GM12878 (cell line): ENCODE data around the gene P2RX6. TPM values are rescaled to one million over a fixed set of nuclear protein-coding genes. Genes with fewer than 3 reads are reported as not detected.
A peak's percentile ranks its signal among the peaks of the same experiment; 100 is the strongest.

ENCODE experiments used
- ATAC-seq: fragments of 200-7000 bp; cut with Tn5 transposase; 3 replicates; pipeline ENCODE4 v1.9.1; 2020; ENCODE audit warnings: mild to moderate bottlenecking, moderate library complexity
- BruUV-seq: library from RNA; stranded (reverse); fragments of 400-500 nt; replicated peaks from 2 replicates; lab custom pipeline; 2021; lab: Mats Ljungman, UMichigan
- CTCF ChIA-PET: fragments of 300-600 bp; sonication (Branson Sonifier 250); formaldehyde crosslinking; extraction: SDS; loops from one replicate; lab custom pipeline; 2021; ENCODE audit warnings: inconsistent platforms; lab: Yijun Ruan, JAX
- POLR2A ChIA-PET: fragments of 350-600 bp; formaldehyde crosslinking; extraction: SDS; loops from one replicate; lab custom pipeline; 2021; ENCODE audit warnings: inconsistent platforms; lab: Charles Lee
- RAD21 ChIA-PET: fragments of 300-600 bp; sonication (Branson Sonifier 250); formaldehyde crosslinking; loops from one replicate; lab custom pipeline; 2023; ENCODE audit warnings: antibody characterized with exemption; ENCODE audit not compliant: unreplicated experiment; lab: Charles Lee
- SMC1A ChIA-PET: fragments of 300-600 bp; sonication (Branson Sonifier 250); formaldehyde crosslinking; loops from one replicate; lab custom pipeline; 2023; ENCODE audit not compliant: unreplicated experiment, uncharacterized antibody; lab: Charles Lee
- DNase-seq: peaks from one replicate; pipeline ENCODE4 v3.0.0-alpha.2; 2011; ENCODE audit warnings: low read depth, low spot score
- FAIRE-seq: peaks from 3 replicates; lab custom pipeline; 2011; peaks lifted over from hg19 to GRCh38; lab: Jason Lieb, UNC
- H2AFZ ChIP-seq: 2 replicates; pipeline ENCODE4 v1.6.0; 2011; ENCODE audit warnings: low read depth, low read length, control low read depth; ENCODE audit not compliant: control insufficient read depth
- H3K27ac ChIP-seq: 2 replicates; pipeline ENCODE4 v1.5.1; 2011; ENCODE audit warnings: control low read depth; ENCODE audit not compliant: control insufficient read depth, insufficient read depth
- H3K27me3 ChIP-seq, 2 experiments: replicated peaks in 1 of 2; 2 replicates each; pipeline versions ENCODE4 v1.6.0 to v1.6.1; 2011; ENCODE audit warnings: low read length in 1 of 2; ENCODE audit not compliant: control insufficient read depth in 2 of 2, insufficient read depth in 2 of 2
- H3K36me3 ChIP-seq, 2 experiments: 2 replicates each; pipeline ENCODE4 v1.5.1; 2011; ENCODE audit warnings: low read length in 1 of 2; ENCODE audit not compliant: control insufficient read depth in 2 of 2, insufficient read depth in 2 of 2
- H3K4me1 ChIP-seq: 2 replicates; pipeline ENCODE4 v1.6.1; 2011; ENCODE audit warnings: mild to moderate bottlenecking, low read length, moderate library complexity, mixed read lengths; ENCODE audit not compliant: control insufficient read depth, insufficient read depth
- H3K4me2 ChIP-seq: 2 replicates; pipeline ENCODE4 v1.6.0; 2011; ENCODE audit warnings: control low read depth; ENCODE audit not compliant: control insufficient read depth, insufficient read depth
- H3K4me3 ChIP-seq: fragments of 200-600 bp; sonication (generic); 2 replicates; pipeline ENCODE4 v1.5.1; 2016
- H3K79me2 ChIP-seq: 2 replicates; pipeline ENCODE4 v1.6.0; 2011; ENCODE audit warnings: low read length; ENCODE audit not compliant: control insufficient read depth, insufficient read depth
- H3K9ac ChIP-seq: 2 replicates; pipeline ENCODE4 v1.8.0; 2011; ENCODE audit warnings: low read length, control low read depth, mixed read lengths; ENCODE audit not compliant: control insufficient read depth, insufficient read depth
- H3K9me3 ChIP-seq: replicated peaks from 3 replicates; pipeline ENCODE4 v1.5.1; 2011; ENCODE audit warnings: mild to moderate bottlenecking, low read length; ENCODE audit not compliant: control insufficient read depth, insufficient read depth
- H4K20me1 ChIP-seq: 2 replicates; pipeline ENCODE4 v1.6.0; 2011; ENCODE audit not compliant: control insufficient read depth, insufficient read depth
- ASH2L ChIP-seq: fragments of 300-600, 200-600 bp; sonication (generic); IDR thresholded peaks from 2 replicates; pipeline ENCODE4 v1.6.1; 2017; ENCODE audit warnings: low read depth, mild to moderate bottlenecking, borderline replicate concordance
- CBFB ChIP-seq: IDR thresholded peaks from 2 replicates; pipeline ENCODE4 v1.6.1; 2016; ENCODE audit warnings: antibody characterized with exemption, low read depth
- FOXM1 ChIP-seq: IDR thresholded peaks from 2 replicates; pipeline ENCODE4 v1.6.1; 2012; ENCODE audit warnings: low read depth, mild to moderate bottlenecking, inconsistent platforms, low read length, moderate library complexity
- JUNB ChIP-seq: IDR thresholded peaks from 2 replicates; pipeline ENCODE4 v1.6.1; 2016; ENCODE audit warnings: antibody characterized with exemption, mild to moderate bottlenecking
- KAT2A ChIP-seq: conservative IDR thresholded peaks from 2 replicates; pipeline ENCODE4 v1.6.1; 2011; ENCODE audit warnings: low read depth, low read length; ENCODE audit not compliant: control insufficient read depth
- NFIC ChIP-seq: IDR thresholded peaks from 2 replicates; pipeline ENCODE4 v1.6.1; 2012; ENCODE audit warnings: low read depth, mild to moderate bottlenecking, inconsistent platforms, low read length, moderate library complexity
- POLR2A ChIP-seq: IDR thresholded peaks from 2 replicates; pipeline ENCODE4 v1.6.1; 2011; ENCODE audit warnings: low read depth, mild to moderate bottlenecking, low read length
- RUNX3 ChIP-seq: IDR thresholded peaks from 2 replicates; pipeline ENCODE4 v1.6.1; 2012; ENCODE audit warnings: low read length, inconsistent platforms
- TCF12 ChIP-seq: IDR thresholded peaks from 2 replicates; pipeline ENCODE4 v1.6.1; 2011; ENCODE audit warnings: low read depth, mild to moderate bottlenecking, low read length
- WGBS: methylation state at CpG from one replicate; pipeline ENCODE4 v1.1.6; 2016; ENCODE audit warnings: low lambda C conversion rate; ENCODE audit not compliant: insufficient replicate concordance, insufficient coverage; ENCODE audit errors: missing lambda C conversion rate; 5-methylcytosine and 5-hydroxymethylcytosine counted together
- in situ Hi-C: fragments of 300-500 bp; cut with MboI; formaldehyde crosslinking; loops from 9 replicates; pipeline ENCODE4 v1.14.3; 2018; ENCODE audit warnings: mixed read lengths
- intact Hi-C: fragments of 100-400 bp; cut with micrococcal nuclease; formaldehyde crosslinking; loops from one replicate; pipeline ENCODE4 v1.14.2; 2022; ENCODE audit not compliant: unreplicated experiment
- polyA plus RNA-seq, 11 experiments: library from polyadenylated mRNA; depleted of rRNA in 4 of 11; unstranded in 6 of 11; stranded (reverse) in 5 of 11; fragments of >200 nt; fragmentation: Nextera tagmentation in 4 of 11; fragmentation: Illumina TruSeq in 1 of 11; extraction: Ambion mirVana in 4 of 11; extraction: Trizol in 1 of 11; gene quantifications; 1 replicate in 1 of 11; 2 replicates in 10 of 11; pipeline versions ENCODE4 v1.2.1 to v1.2.3, GENCODE V29; 2011 to 2016; ENCODE audit warnings: inconsistent platforms in 2 of 11, missing spikeins in 2 of 11, low read depth in 1 of 11
- total RNA-seq, 4 experiments: library from RNA; depleted of rRNA in 3 of 4; stranded (reverse); fragments of >200 nt in 3 of 4; fragmentation: Illumina TruSeq in 1 of 4; extraction: Trizol in 1 of 4; gene quantifications; 2 replicates each; pipeline versions ENCODE4 v1.2.1 to v1.2.3, GENCODE V29; 2013 to 2021
- TF ChIP-seq, protein P1 (sequence below): fragments of 450-650 bp; IDR thresholded peaks from 2 replicates; pipeline ENCODE4 v1.6.1; 2017; ENCODE audit warnings: borderline replicate concordance
- TF ChIP-seq, protein P2 (sequence below): IDR thresholded peaks from 2 replicates; pipeline ENCODE4 v1.6.1; 2011; ENCODE audit warnings: borderline replicate concordance, low read depth, mild to moderate bottlenecking, moderate library complexity, mixed read lengths, low read length; ENCODE audit not compliant: insufficient read depth; ENCODE audit errors: extremely low read length

The P2RX6 gene
- total and polyA plus RNA-seq, 10 of the 15 experiments (the other 5 are each of a cell fraction or from before 2014, with no cell fraction given), result 0.03 to 0.21 (median 0.07) TPM; not detected in 5

DNA sequence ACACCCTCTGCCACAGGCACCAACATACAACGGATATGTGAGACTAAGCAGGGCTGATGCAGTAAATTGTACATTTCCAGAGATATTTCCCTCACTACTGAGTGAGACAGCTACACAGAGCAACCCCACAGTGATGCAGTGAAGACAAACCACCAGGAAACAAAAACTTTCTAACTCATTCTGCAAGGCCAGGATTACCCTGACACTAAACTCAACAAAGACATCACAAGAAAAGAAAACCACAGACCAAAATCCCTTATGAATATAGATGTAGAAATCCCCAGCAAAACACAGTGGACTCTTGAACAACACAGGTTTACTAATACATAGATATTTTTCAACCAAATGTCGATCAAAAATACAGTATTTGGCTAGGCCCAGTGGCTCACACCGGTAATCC, 18.9 kb downstream of the P2RX6 start:
- no peaks in the 10 kb centered on the region for H3K79me2 ChIP-seq
- H3K4me3 ChIP-seq, result no peak overlapping the region
- ATAC-seq (peak; percentile 82), DNase-seq (no peak), FAIRE-seq (peak; percentile 75)
- in situ Hi-C loops (no loop called here), intact Hi-C loops (no loop called here)
- no peaks in the 10 kb centered on the region for H3K9me3 ChIP-seq
- no peak overlapping the region for H3K4me2 ChIP-seq
- 5% methylated on average over 3 of the region's 3 CpGs for WGBS
- no TSS peak for BruUV-seq
- TF ChIP-seq CBFB (0 out of 2 replicates have a peak, but pooled peaks have one; percentile 44), POLR2A (no peak), ASH2L (no peak), FOXM1 (peak; percentile 44; the same call in 1 of the 2 replicates), KAT2A (no peak), RUNX3 (peak; percentile 86), TCF12 (no peak), NFIC (peak; percentile 68; the same call in 1 of the 2 replicates), JUNB (peak; percentile 58)
- TF ChIP-seq, protein P1, sequence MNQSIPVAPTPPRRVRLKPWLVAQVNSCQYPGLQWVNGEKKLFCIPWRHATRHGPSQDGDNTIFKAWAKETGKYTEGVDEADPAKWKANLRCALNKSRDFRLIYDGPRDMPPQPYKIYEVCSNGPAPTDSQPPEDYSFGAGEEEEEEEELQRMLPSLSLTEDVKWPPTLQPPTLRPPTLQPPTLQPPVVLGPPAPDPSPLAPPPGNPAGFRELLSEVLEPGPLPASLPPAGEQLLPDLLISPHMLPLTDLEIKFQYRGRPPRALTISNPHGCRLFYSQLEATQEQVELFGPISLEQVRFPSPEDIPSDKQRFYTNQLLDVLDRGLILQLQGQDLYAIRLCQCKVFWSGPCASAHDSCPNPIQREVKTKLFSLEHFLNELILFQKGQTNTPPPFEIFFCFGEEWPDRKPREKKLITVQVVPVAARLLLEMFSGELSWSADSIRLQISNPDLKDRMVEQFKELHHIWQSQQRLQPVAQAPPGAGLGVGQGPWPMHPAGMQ, result no peak
- TF ChIP-seq, protein P2, sequence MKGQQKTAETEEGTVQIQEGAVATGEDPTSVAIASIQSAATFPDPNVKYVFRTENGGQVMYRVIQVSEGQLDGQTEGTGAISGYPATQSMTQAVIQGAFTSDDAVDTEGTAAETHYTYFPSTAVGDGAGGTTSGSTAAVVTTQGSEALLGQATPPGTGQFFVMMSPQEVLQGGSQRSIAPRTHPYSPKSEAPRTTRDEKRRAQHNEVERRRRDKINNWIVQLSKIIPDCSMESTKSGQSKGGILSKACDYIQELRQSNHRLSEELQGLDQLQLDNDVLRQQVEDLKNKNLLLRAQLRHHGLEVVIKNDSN, result no peak
- no peak overlapping the region for H3K9ac ChIP-seq
- ChIA-PET SMC1A (interaction anchor here (1.2 kb wide), 1 partner anchor 13 kb away, joined by 3 read pairs; no protein-coding TSS in a partner anchor), POLR2A (no interaction called here), CTCF (no interaction called here), RAD21 (interaction anchor here (0.6 kb wide), 1 partner anchor 32 kb away, joined by 3 read pairs; no protein-coding TSS in a partner anchor)
- no peaks in the 10 kb centered on the region for H3K36me3 ChIP-seq
- no peak overlapping the region for H2AFZ ChIP-seq
- no peak overlapping the region for H3K27ac ChIP-seq
- no peaks in the 10 kb centered on the region for H4K20me1 ChIP-seq
- peaks cover 7% of the 10 kb centered on the region for H3K4me1 ChIP-seq
- H3K27me3 ChIP-seq, result no peaks in the 10 kb centered on the region; a peak in 1 of 4 replicates
